ENCODE results near the gene KIR3DL3.
"Not testable (repeated sequence)": the region's sequence is repeated elsewhere in the genome, so short reads cannot be mapped to it uniquely, and the experiment has no call there.

Gene KIR3DL3
- total RNA-seq, result 0 to 0.12 (median 0) reads per million in 18 experiments

GRCh38 chr19:54724142-54724541 is at the start of gene KIR3DL3:
KIR3DL3 (plus strand) TSS chr19:54724442; CDS start chr19:54724497, 55 bp downstream.
- DNase-seq, result no peak

- DNase-seq, result peak; percentile 66 to 72
Measured at GRCh38 chr19:54676210-54676834, 47.9 kb upstream of the KIR3DL3 start.

- no peak for DNase-seq
Measured at GRCh38 chr19:54677217-54677616, 47.0 kb upstream of the KIR3DL3 start.

- not testable (repeated sequence) for DNase-seq
Measured at GRCh38 chr19:54681596-54681995, 42.6 kb upstream of the KIR3DL3 start.

GRCh38 chr19:54682306-54682856 is 41.9 kb upstream of the KIR3DL3 start:
- DNase-seq, result peak; percentile 37 to 71

GRCh38 chr19:54684527-54684926 is 39.7 kb upstream of the KIR3DL3 start:
- DNase-seq, result peak; percentile 64 to 77

GRCh38 chr19:54691582-54692297 is 32.5 kb upstream of the KIR3DL3 start:
- DNase-seq, result peak; percentile 31 to 49

GRCh38 chr19:54692298-54692615 is 32.0 kb upstream of the KIR3DL3 start:
- DNase-seq, result no peak

GRCh38 chr19:54694648-54695047 is 29.6 kb upstream of the KIR3DL3 start:
- peak; percentile 23 to 43 for DNase-seq

- no peak for DNase-seq
Measured at GRCh38 chr19:54696117-54696548, 28.1 kb upstream of the KIR3DL3 start.

- DNase-seq, result no peak
Measured at GRCh38 chr19:54696766-54697165, 27.5 kb upstream of the KIR3DL3 start.

GRCh38 chr19:54697716-54698115 is 26.5 kb upstream of the KIR3DL3 start:
- not testable (repeated sequence) for DNase-seq

GRCh38 chr19:54704928-54705327 is 19.3 kb upstream of the KIR3DL3 start:
- no peak for DNase-seq

GRCh38 chr19:54707962-54708361 is 16.3 kb upstream of the KIR3DL3 start:
- no peak for DNase-seq

- no peak for DNase-seq
Measured at GRCh38 chr19:54708781-54709180, 15.5 kb upstream of the KIR3DL3 start.

- DNase-seq, result peak in 1 of 2 donors; percentile 2
Measured at GRCh38 chr19:54709212-54709948, 14.9 kb upstream of the KIR3DL3 start.

- DNase-seq, result not testable (repeated sequence)
Measured at GRCh38 chr19:54709956-54710355, 14.3 kb upstream of the KIR3DL3 start.

- DNase-seq, result no peak
Measured at GRCh38 chr19:54724644-54725043, 402 bp downstream of the KIR3DL3 start.

GRCh38 chr19:54725321-54725720 is 1.1 kb downstream of the KIR3DL3 start:
- no peak for DNase-seq

- no peak for DNase-seq
Measured at GRCh38 chr19:54727562-54727961, 3.3 kb downstream of the KIR3DL3 start.

- no peak for DNase-seq
Measured at GRCh38 chr19:54728167-54728566, 3.9 kb downstream of the KIR3DL3 start.

- DNase-seq, result no peak
Measured at GRCh38 chr19:54729416-54730188, 5.4 kb downstream of the KIR3DL3 start.

Measured in inflammatory macrophage (primary cell).